A549 (cell line): ENCODE results near the gene ZNF184. TPM values are rescaled to one million over a fixed set of nuclear protein-coding genes. Genes with fewer than 3 reads are reported as not detected.

ENCODE experiments used
- ATAC-seq, 2 experiments: fragments of 200-7000 bp in 1 of 2; fragments of >200 bp in 1 of 2; cut with Nextera tagmentation in 1 of 2; cut with Tn5 transposase in 1 of 2; 3 replicates each; pipeline versions ENCODE4 v1.8.0 to v1.9.1; 2018 to 2020; ENCODE audit warnings: mild to moderate bottlenecking in 1 of 2, moderate library complexity in 1 of 2
- CTCF ChIA-PET: fragments of 300-600 bp; sonication (Branson Sonifier 250); formaldehyde crosslinking; extraction: SDS; loops from one replicate; lab custom pipeline; 2021; ENCODE audit warnings: antibody characterized with exemption, inconsistent platforms; lab: Yijun Ruan, JAX
- POLR2A ChIA-PET: fragments of 350-600 bp; formaldehyde crosslinking; extraction: SDS; loops from one replicate; lab custom pipeline; 2021; ENCODE audit warnings: antibody characterized with exemption, inconsistent platforms; lab: Yijun Ruan, JAX
- DNase-seq, 2 experiments: peaks; one replicate each; pipeline versions ENCODE4 v3.0.0 to v3.0.0-alpha.2; 2011 to 2016; ENCODE audit warnings: low read depth in 1 of 2, low spot score in 1 of 2
- FAIRE-seq: peaks from 2 replicates; lab custom pipeline; 2011; peaks lifted over from hg19 to GRCh38; lab: Jason Lieb, UNC
- H3K27ac ChIP-seq, 2 experiments: fragments of >200 bp; sonication (Bioruptor Twin); formaldehyde crosslinking; 3 replicates each; pipeline ENCODE4 v1.5.1; 2016 to 2017
- H3K4me1 ChIP-seq: fragments of >200 bp; sonication (Bioruptor Twin); formaldehyde crosslinking; 3 replicates; pipeline ENCODE4 v1.6.1; 2016
- H3K4me2 ChIP-seq: fragments of >200 bp; sonication (Bioruptor Twin); formaldehyde crosslinking; 3 replicates; pipeline ENCODE4 v1.6.1; 2016
- H3K4me3 ChIP-seq: fragments of >200 bp; sonication (Bioruptor Twin); formaldehyde crosslinking; 3 replicates; pipeline ENCODE4 v1.5.1; 2016
- H3K9me3 ChIP-seq: fragments of >200 bp; sonication (Bioruptor Twin); formaldehyde crosslinking; 3 replicates; pipeline ENCODE4 v1.6.1; 2016
- CBX2 ChIP-seq: fragments of 200-600 bp; sonication (generic); IDR thresholded peaks from 2 replicates; pipeline ENCODE4 v1.6.1; 2016; ENCODE audit warnings: low read depth, mild to moderate bottlenecking, borderline replicate concordance
- CBX8 ChIP-seq: fragments of 200-600 bp; sonication (generic); IDR thresholded peaks from 2 replicates; pipeline ENCODE4 v1.6.1; 2016
- CHD2 ChIP-seq: fragments of 150-350 bp; IDR thresholded peaks from 2 replicates; pipeline ENCODE4 v1.6.1; 2014; ENCODE audit warnings: low read length; ENCODE audit not compliant: partially characterized antibody
- CHD4 ChIP-seq: fragments of 200-600 bp; sonication (generic); IDR thresholded peaks from 2 replicates; pipeline ENCODE4 v1.6.1; 2016; ENCODE audit warnings: antibody characterized with exemption, mild to moderate bottlenecking, borderline replicate concordance
- E2F6 ChIP-seq: IDR thresholded peaks from 2 replicates; pipeline ENCODE4 v1.6.1; 2012; ENCODE audit warnings: low read depth, borderline replicate concordance
- EHMT2 ChIP-seq: fragments of 200-600 bp; sonication (generic); IDR thresholded peaks from 2 replicates; pipeline ENCODE4 v1.6.1; 2016; ENCODE audit warnings: antibody characterized with exemption, low read depth, mild to moderate bottlenecking, moderate library complexity
- HDAC2 ChIP-seq: fragments of 200-600 bp; sonication (generic); IDR thresholded peaks from 2 replicates; pipeline ENCODE4 v1.6.1; 2016
- HOXB5 ChIP-seq: fragments of 250-450 bp; sonication (Bioruptor Pico); IDR thresholded peaks from 2 replicates; pipeline ENCODE4 v1.5.0; 2020; ENCODE audit warnings: mild to moderate bottlenecking, moderate library complexity
- JUN ChIP-seq, 2 experiments: fragments of >200 bp; sonication (Bioruptor Twin); formaldehyde crosslinking; IDR thresholded peaks; 2 replicates in 1 of 2; 3 replicates in 1 of 2; pipeline ENCODE4 v1.6.1; 2016 to 2017
- KDM1A ChIP-seq: fragments of 200-600 bp; sonication (generic); IDR thresholded peaks from 2 replicates; pipeline ENCODE4 v1.6.1; 2016; ENCODE audit warnings: low read depth, mild to moderate bottlenecking
- MAFK ChIP-seq: fragments of 450-650 bp; IDR thresholded peaks from 2 replicates; pipeline ENCODE4 v1.6.1; 2014; ENCODE audit not compliant: partially characterized antibody
- NR3C1 ChIP-seq: fragments of >200 bp; sonication (Bioruptor Twin); formaldehyde crosslinking; IDR thresholded peaks from 3 replicates; pipeline ENCODE4 v1.6.1; 2017
- PHF8 ChIP-seq: fragments of 200-600 bp; sonication (generic); IDR thresholded peaks from 2 replicates; pipeline ENCODE4 v1.6.1; 2016; ENCODE audit warnings: low read depth, mild to moderate bottlenecking, antibody characterized with exemption, moderate library complexity, borderline replicate concordance
- POLR2A ChIP-seq: IDR thresholded peaks from 2 replicates; pipeline ENCODE4 v1.6.1; 2012; ENCODE audit warnings: mild to moderate bottlenecking, low read length
- POLR2AphosphoS2 ChIP-seq: conservative IDR thresholded peaks from 2 replicates; pipeline ENCODE4 v1.6.1; 2012; ENCODE audit warnings: low read length, improper control_type of control experiment, inconsistent platforms
- RARB ChIP-seq: fragments of 250-450 bp; sonication (Bioruptor Pico); IDR thresholded peaks from 2 replicates; pipeline ENCODE4 v1.8.0; 2021; ENCODE audit warnings: mild to moderate bottlenecking, moderate library complexity
- REST ChIP-seq: fragments of 200-600 bp; sonication (generic); IDR thresholded peaks from 2 replicates; pipeline ENCODE4 v1.6.1; 2016; ENCODE audit warnings: antibody characterized with exemption, mild to moderate bottlenecking, moderate library complexity
- RFX5 ChIP-seq: fragments of 450-650 bp; IDR thresholded peaks from 2 replicates; pipeline ENCODE4 v1.7.1; 2014; ENCODE audit warnings: antibody characterized with exemption, mild to moderate bottlenecking, moderate library complexity
- SMC3 ChIP-seq: fragments of >200 bp; sonication (Bioruptor Twin); formaldehyde crosslinking; IDR thresholded peaks from 3 replicates; pipeline ENCODE4 v1.6.1; 2018; ENCODE audit warnings: inconsistent platforms
- SREBF2 ChIP-seq: fragments of 450-650 bp; IDR thresholded peaks from 2 replicates; pipeline ENCODE4 v1.6.1; 2014; ENCODE audit warnings: mild to moderate bottlenecking, moderate library complexity
- TP53 ChIP-seq: fragments of 250-450 bp; sonication (Bioruptor Pico); IDR thresholded peaks from 2 replicates; pipeline ENCODE4 v1.5.0; 2021; ENCODE audit warnings: mild to moderate bottlenecking, moderate library complexity
- ZC3H11A ChIP-seq: fragments of 450-650 bp; IDR thresholded peaks from 2 replicates; pipeline ENCODE4 v1.6.1; 2014; ENCODE audit warnings: antibody characterized with exemption, mild to moderate bottlenecking
- ZNF302 ChIP-seq: fragments of 250-450 bp; sonication (Bioruptor Pico); IDR thresholded peaks from 2 replicates; pipeline ENCODE4 v1.9.0; 2021; ENCODE audit warnings: inconsistent platforms, mild to moderate bottlenecking, moderate library complexity
- WGBS: methylation state at CpG from one replicate; pipeline ENCODE4 v1.1.6; 2017; ENCODE audit errors: missing lambda C conversion rate; 5-methylcytosine and 5-hydroxymethylcytosine counted together
- polyA minus RNA-seq: library from RNA; depleted of rRNA, polyadenylated mRNA; stranded (reverse); fragments of >200 nt; gene quantifications from 2 replicates; pipeline ENCODE4 v1.2.3, GENCODE V29; 2011; rRNA and poly(A)+ RNA removed
- polyA plus RNA-seq, 4 experiments: library from polyadenylated mRNA; depleted of rRNA in 3 of 4; stranded (reverse); fragments of >200 nt; fragmentation: RNase III in 1 of 4; extraction: RNeasy Plus Mini Kit Qiagen cat#74134 plus additional on column Dnase treatment in 1 of 4; gene quantifications; 2 replicates in 3 of 4; 3 replicates in 1 of 4; pipeline ENCODE4 v1.2.3, GENCODE V29; 2011 to 2017
- TF ChIP-seq, protein P1 (sequence below): IDR thresholded peaks from 2 replicates; pipeline ENCODE4 v1.6.1; 2012
- TF ChIP-seq, protein P2 (sequence below): IDR thresholded peaks from 2 replicates; pipeline ENCODE4 v1.6.1; 2012
- TF ChIP-seq, protein P3 (sequence below): fragments of 250-450 bp; sonication (Bioruptor Pico); IDR thresholded peaks from 2 replicates; pipeline ENCODE4 v1.5.0; 2020; ENCODE audit warnings: low read depth, mild to moderate bottlenecking, moderate library complexity
- TF ChIP-seq, protein P4 (sequence below): fragments of >200 bp; sonication (Bioruptor Twin); formaldehyde crosslinking; IDR thresholded peaks from 3 replicates; pipeline ENCODE4 v1.6.1; 2016

Gene ZNF184
- 4.1 and 4.9 TPM in 2 replicates for polyA plus RNA-seq (2011; rRNA removed)
- 0.62 and 0.63 TPM in 2 replicates for polyA plus RNA-seq (2012; cell fraction: cytosol; rRNA removed)
- polyA plus RNA-seq (2012; cell fraction: nucleus; rRNA removed): 0.36 and 0.48 TPM in 2 replicates
- 2.4 to 2.5 TPM (median 2.5 TPM) in 3 replicates for polyA plus RNA-seq (2017; fragmentation: RNase III; extraction: RNeasy Plus Mini Kit Qiagen cat#74134 plus additional on column Dnase treatment)
- polyA minus RNA-seq: 2.7 and 3.2 TPM in 2 replicates

DNA sequence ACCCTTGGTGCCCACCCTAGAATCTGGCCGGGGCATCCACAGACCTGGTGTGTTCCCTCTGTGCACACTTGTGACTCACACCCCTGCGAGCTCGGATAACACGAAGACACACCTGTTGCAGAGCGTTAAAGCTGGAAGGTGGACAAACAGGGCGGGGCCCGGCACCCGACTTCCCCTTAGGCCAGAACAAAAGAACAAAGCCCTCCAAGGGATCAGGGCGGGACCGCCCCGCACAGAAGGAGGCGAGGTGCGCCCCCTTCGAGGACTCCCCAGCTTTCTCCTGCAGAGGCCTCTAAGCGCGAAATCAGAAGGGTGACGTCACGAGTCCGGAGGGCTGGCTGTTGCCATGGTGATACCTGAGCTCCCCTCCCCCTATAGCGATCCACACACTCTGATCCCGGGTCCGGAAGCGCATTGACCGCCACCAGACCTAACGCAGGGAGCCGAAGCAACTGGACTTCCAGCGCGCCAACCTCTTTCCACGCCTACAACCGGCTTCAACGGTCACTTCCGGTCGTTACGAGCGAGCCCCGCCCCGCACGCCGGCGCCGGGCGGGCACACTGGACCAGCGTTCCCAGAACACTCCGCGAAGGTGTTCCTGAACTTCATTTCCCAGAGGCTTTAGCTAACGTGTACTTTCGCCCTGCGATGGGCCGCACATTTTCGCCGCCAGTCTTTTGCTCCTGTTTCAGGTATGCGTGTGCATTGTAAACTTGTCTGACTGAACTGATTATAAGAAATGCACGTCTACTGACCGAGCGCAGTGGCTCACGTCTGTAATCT is at the start of gene ZNF184:
Gene ZNF184, minus strand, starts transcription at position 489 of the 784 bp plus-strand sequence. CDS start 811 bp downstream, outside the sequence.
- peak; percentile 96 to 98 for ATAC-seq
- no peak for FAIRE-seq
- ChIA-PET CTCF (interaction anchor here (0.7 to 1.0 kb wide), 2 partner anchors 23 to 43 kb away, joined by 3 read pairs; no protein-coding TSS in a partner anchor), POLR2A (interaction anchor here (1.1 to 1.6 kb wide), 4 partner anchors 26 to 420 kb away, joined by 4 to 14 read pairs (median 5); partner anchors contain the start of gene ZNF391)
- H3K9me3 ChIP-seq: peaks cover 8% of the 10 kb centered on the region; the same call in 1 of the 3 replicates
- H3K27ac ChIP-seq: peak within 1 kb of the TSS; percentile 87 to 94
- peak; percentile 76 to 98 for DNase-seq
- TF ChIP-seq POLR2A: peak; percentile 58
- TF ChIP-seq MAFK: no peak
- TF ChIP-seq CHD2: no peak
- TF ChIP-seq CBX8: no peak
- TF ChIP-seq JUN (IDR thresholded peaks at IDR 0.05): no peak; a peak in 1 of 5 replicates
- no peak for TF ChIP-seq HDAC2
- TF ChIP-seq, protein P1, sequence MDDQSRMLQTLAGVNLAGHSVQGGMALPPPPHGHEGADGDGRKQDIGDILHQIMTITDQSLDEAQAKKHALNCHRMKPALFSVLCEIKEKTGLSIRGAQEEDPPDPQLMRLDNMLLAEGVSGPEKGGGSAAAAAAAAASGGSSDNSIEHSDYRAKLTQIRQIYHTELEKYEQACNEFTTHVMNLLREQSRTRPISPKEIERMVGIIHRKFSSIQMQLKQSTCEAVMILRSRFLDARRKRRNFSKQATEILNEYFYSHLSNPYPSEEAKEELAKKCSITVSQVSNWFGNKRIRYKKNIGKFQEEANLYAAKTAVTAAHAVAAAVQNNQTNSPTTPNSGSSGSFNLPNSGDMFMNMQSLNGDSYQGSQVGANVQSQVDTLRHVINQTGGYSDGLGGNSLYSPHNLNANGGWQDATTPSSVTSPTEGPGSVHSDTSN: no peak
- TF ChIP-seq ZNF302: no peak
- no peak for TF ChIP-seq HOXB5
- no peak for TF ChIP-seq ZC3H11A
- TF ChIP-seq CBX2: no peak
- TF ChIP-seq, protein P2, sequence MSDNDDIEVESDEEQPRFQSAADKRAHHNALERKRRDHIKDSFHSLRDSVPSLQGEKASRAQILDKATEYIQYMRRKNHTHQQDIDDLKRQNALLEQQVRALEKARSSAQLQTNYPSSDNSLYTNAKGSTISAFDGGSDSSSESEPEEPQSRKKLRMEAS: peak; percentile 76; the same call in 1 of the 2 replicates
- TF ChIP-seq REST: no peak
- TF ChIP-seq SMC3: no peak
- 0 out of 2 replicates have a peak, but pooled peaks have one; percentile 55 for TF ChIP-seq KDM1A
- TF ChIP-seq, protein P3, sequence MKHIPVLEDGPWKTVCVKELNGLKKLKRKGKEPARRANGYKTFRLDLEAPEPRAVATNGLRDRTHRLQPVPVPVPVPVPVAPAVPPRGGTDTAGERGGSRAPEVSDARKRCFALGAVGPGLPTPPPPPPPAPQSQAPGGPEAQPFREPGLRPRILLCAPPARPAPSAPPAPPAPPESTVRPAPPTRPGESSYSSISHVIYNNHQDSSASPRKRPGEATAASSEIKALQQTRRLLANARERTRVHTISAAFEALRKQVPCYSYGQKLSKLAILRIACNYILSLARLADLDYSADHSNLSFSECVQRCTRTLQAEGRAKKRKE: no peak
- no peak for TF ChIP-seq NR3C1
- no peak for TF ChIP-seq SREBF2
- TF ChIP-seq EHMT2: no peak
- peak; percentile 66; the same call in 1 of the 2 replicates for TF ChIP-seq E2F6
- TF ChIP-seq POLR2AphosphoS2: no peak
- no peak for TF ChIP-seq TP53
- no peak for TF ChIP-seq RARB (CRISPR knock-in tag)
- TF ChIP-seq PHF8: peak; percentile 58
- no peak for TF ChIP-seq CHD4
- TF ChIP-seq RFX5: no peak
- TF ChIP-seq, protein P4, sequence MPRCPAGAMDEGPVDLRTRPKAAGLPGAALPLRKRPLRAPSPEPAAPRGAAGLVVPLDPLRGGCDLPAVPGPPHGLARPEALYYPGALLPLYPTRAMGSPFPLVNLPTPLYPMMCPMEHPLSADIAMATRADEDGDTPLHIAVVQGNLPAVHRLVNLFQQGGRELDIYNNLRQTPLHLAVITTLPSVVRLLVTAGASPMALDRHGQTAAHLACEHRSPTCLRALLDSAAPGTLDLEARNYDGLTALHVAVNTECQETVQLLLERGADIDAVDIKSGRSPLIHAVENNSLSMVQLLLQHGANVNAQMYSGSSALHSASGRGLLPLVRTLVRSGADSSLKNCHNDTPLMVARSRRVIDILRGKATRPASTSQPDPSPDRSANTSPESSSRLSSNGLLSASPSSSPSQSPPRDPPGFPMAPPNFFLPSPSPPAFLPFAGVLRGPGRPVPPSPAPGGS: peak; percentile 54; the same call in 1 of the 3 replicates
- 1% methylated on average over 41 of the region's 56 CpGs for WGBS
- H3K4me3 ChIP-seq: peak within 1 kb of the TSS; percentile 73
- 0 out of 3 replicates have a peak, but pooled peaks cover 4% of the 10 kb centered on the region for H3K4me1 ChIP-seq
- H3K4me2 ChIP-seq: peak within 1 kb of the TSS; percentile 70
